K562 (cell line): ENCODE results near the gene EFEMP2. TPM values are rescaled to one million over a fixed set of nuclear protein-coding genes. Genes with fewer than 3 reads are reported as not detected.

ENCODE experiments used
- CCNT2 ChIP-seq: IDR thresholded peaks from 2 replicates; pipeline ENCODE4 v1.6.1; 2011; ENCODE audit warnings: borderline replicate concordance, low read depth, mild to moderate bottlenecking, moderate library complexity, mixed read lengths, low read length; ENCODE audit not compliant: insufficient read length; ENCODE audit errors: extremely low read depth
- E2F4 ChIP-seq: sonication (generic); formaldehyde crosslinking; IDR thresholded peaks from 2 replicates; pipeline ENCODE4 v1.8.0; 2022; ENCODE audit warnings: mild to moderate bottlenecking, low read depth, missing genetic modification reagents
- GABPB1 ChIP-seq: sonication (generic); formaldehyde crosslinking; IDR thresholded peaks from 2 replicates; pipeline ENCODE4 v1.8.0; 2022; ENCODE audit warnings: mild to moderate bottlenecking, missing genetic modification reagents
- HNRNPH1 ChIP-seq: fragments of 200-400 bp; formaldehyde crosslinking; optimal IDR thresholded peaks from 2 replicates; pipeline ENCODE3; 2017; ENCODE audit warnings: low read depth, mild to moderate bottlenecking, low read length, moderate library complexity
- LCOR ChIP-seq: sonication (generic); formaldehyde crosslinking; IDR thresholded peaks from 2 replicates; pipeline ENCODE4 v1.8.0; 2022; ENCODE audit warnings: mild to moderate bottlenecking, missing genetic modification reagents
- NFXL1 ChIP-seq: fragments of 450-650 bp; formaldehyde crosslinking; IDR thresholded peaks from 2 replicates; pipeline ENCODE4 v1.4.0; 2021; ENCODE audit warnings: mild to moderate bottlenecking
- NFYB ChIP-seq: IDR thresholded peaks from 2 replicates; pipeline ENCODE4 v1.6.1; 2011; ENCODE audit warnings: mild to moderate bottlenecking, moderate library complexity; ENCODE audit not compliant: insufficient read length; ENCODE audit errors: extremely low read depth
- RUNX1 ChIP-seq: sonication (generic); IDR thresholded peaks from 2 replicates; pipeline ENCODE4 v1.6.1; 2016; ENCODE audit warnings: antibody characterized with exemption, low read depth
- SOX6 ChIP-seq: fragments of 450-650 bp; IDR thresholded peaks from 2 replicates; pipeline ENCODE4 v1.6.1; 2014; ENCODE audit warnings: mild to moderate bottlenecking
- TAF1 ChIP-seq: IDR thresholded peaks from 2 replicates; pipeline ENCODE4 v1.6.1; 2011; ENCODE audit warnings: mild to moderate bottlenecking, low read length, moderate library complexity; ENCODE audit not compliant: insufficient read depth, control insufficient read depth, severe bottlenecking; ENCODE audit errors: extremely low read depth
- TAF15 ChIP-seq: fragments of 200-400 bp; formaldehyde crosslinking; IDR thresholded peaks from 2 replicates; pipeline ENCODE4 v1.6.1; 2017; ENCODE audit warnings: mild to moderate bottlenecking, low read depth, low read length, moderate library complexity
- TCF7 ChIP-seq: sonication (generic); IDR thresholded peaks from 2 replicates; pipeline ENCODE4 v1.6.1; 2016; ENCODE audit warnings: antibody characterized with exemption, borderline replicate concordance
- TEAD1 ChIP-seq, 2 experiments: fragments of 450-650 bp in 1 of 2; sonication (generic) in 1 of 2; formaldehyde crosslinking; IDR thresholded peaks; 2 replicates each; pipeline versions ENCODE4 v1.4.0 to v1.8.0; 2020 to 2022; ENCODE audit warnings: mild to moderate bottlenecking in 2 of 2, missing genetic modification reagents in 1 of 2
- THRB ChIP-seq: fragments of 450-650 bp; formaldehyde crosslinking; conservative IDR thresholded peaks from 2 replicates; pipeline ENCODE4 v1.4.0; 2022; ENCODE audit warnings: mild to moderate bottlenecking, missing genetic modification characterization
- TOE1 ChIP-seq, 2 experiments: fragments of 450-650 bp in 1 of 2; sonication (generic) in 1 of 2; formaldehyde crosslinking in 1 of 2; IDR thresholded peaks; 2 replicates each; pipeline versions ENCODE4 v1.7.1 to v1.8.0; 2016 to 2022; ENCODE audit warnings: borderline replicate concordance in 2 of 2, mild to moderate bottlenecking in 2 of 2, antibody characterized with exemption in 1 of 2, inconsistent platforms in 1 of 2, low read depth in 1 of 2, missing genetic modification reagents in 1 of 2, moderate library complexity in 1 of 2
- XRCC5 ChIP-seq: fragments of 200-400 bp; formaldehyde crosslinking; IDR thresholded peaks from 2 replicates; pipeline ENCODE4 v1.6.1; 2017; ENCODE audit warnings: low read depth, mild to moderate bottlenecking, low read length
- ZBTB49 ChIP-seq: sonication (generic); formaldehyde crosslinking; IDR thresholded peaks from 2 replicates; pipeline ENCODE4 v1.8.0; 2022; ENCODE audit warnings: missing genetic modification reagents, mild to moderate bottlenecking, borderline replicate concordance
- ZKSCAN1 ChIP-seq: fragments of 150-350 bp; IDR thresholded peaks from 2 replicates; pipeline ENCODE4 v1.6.1; 2016; ENCODE audit warnings: low read depth, low read length
- ZNF175 ChIP-seq: fragments of 200-800 bp; sonication (Bioruptor generic); IDR thresholded peaks from 2 replicates; pipeline ENCODE4 v1.6.1; 2016; ENCODE audit warnings: low read depth, mild to moderate bottlenecking, missing genetic modification characterization, missing compliant biosample characterization
- ZNF436 ChIP-seq: fragments of 250-450, 450-650 bp; sonication (Bioruptor Pico); formaldehyde crosslinking; IDR thresholded peaks from 2 replicates; pipeline ENCODE4 v1.7.0; 2020; ENCODE audit warnings: mild to moderate bottlenecking
- polyA plus RNA-seq, 8 experiments: library from polyadenylated mRNA; depleted of rRNA in 4 of 8; stranded (reverse) in 5 of 8; unstranded in 3 of 8; fragments of >200 nt; fragmentation: Nextera tagmentation in 2 of 8; fragmentation: Illumina TruSeq in 1 of 8; extraction: Ambion mirVana in 2 of 8; extraction: Trizol in 1 of 8; gene quantifications; 2 replicates each; pipeline versions ENCODE4 v1.2.1 to v1.2.3, GENCODE V29; 2011 to 2014; ENCODE audit warnings: inconsistent platforms in 1 of 8, missing spikeins in 1 of 8
- total RNA-seq, 7 experiments: library from RNA; depleted of rRNA in 6 of 7; stranded (reverse); fragments of >200 nt in 6 of 7; fragmentation: Illumina TruSeq in 2 of 7; extraction: Trizol in 2 of 7; gene quantifications; 2 replicates each; pipeline versions ENCODE4 v1.2.1 to v1.2.3, GENCODE V29; 2011 to 2021; ENCODE audit warnings: low replicate concordance in 1 of 7

EFEMP2 gene
- total and polyA plus RNA-seq, 9 of the 15 experiments (the other 6 are each of a cell fraction or from before 2014, with no cell fraction given) = 0.07 to 2.9 (median 0.69) TPM; not detected in 1

GRCh38 chr11:65891219-65892136 is 18.9 kb upstream of the EFEMP2 start (continued):
- TF ChIP-seq TAF1 = peak; percentile 36
- TF ChIP-seq RUNX1 = peak; percentile 58; the same call in 1 of the 2 replicates
- TF ChIP-seq ZNF436 (CRISPR knock-in tag) = peak; percentile 87
- peak; percentile 62 for TF ChIP-seq XRCC5
- no peak for TF ChIP-seq ZNF175 (CRISPR knock-in tag)
- TF ChIP-seq NFYB = no peak
- peak; percentile 50; the same call in 1 of the 2 replicates for TF ChIP-seq LCOR (CRISPR knock-in tag)
- peak; percentile 72 for TF ChIP-seq CCNT2
- no peak for TF ChIP-seq ZKSCAN1
- TF ChIP-seq THRB (CRISPR knock-in tag) = peak; percentile 69; the same call in 1 of the 2 replicates
- TF ChIP-seq ZBTB49 (CRISPR knock-in tag) = 0 out of 2 replicates have a peak, but pooled peaks have one; percentile 45
- no peak for TF ChIP-seq E2F4 (CRISPR knock-in tag)
- 0 out of 2 replicates have a peak, but pooled peaks have one; percentile 58 for TF ChIP-seq TAF15
- TF ChIP-seq TOE1 (IDR thresholded peaks at IDR 0.05; ENCODE audit: borderline replicate concordance) = peak; percentile 41; the same call in 1 of the 2 replicates
- no peak for TF ChIP-seq TOE1 (CRISPR knock-in tag; IDR thresholded peaks at IDR 0.05; ENCODE audit: borderline replicate concordance, low read depth)
- TF ChIP-seq SOX6 = no peak
- TF ChIP-seq GABPB1 (CRISPR knock-in tag) = peak; percentile 66; the same call in 1 of the 2 replicates
- TF ChIP-seq TEAD1 (CRISPR knock-in tag; IDR thresholded peaks at IDR 0.05) = peak in 1 of 2 experiments; percentile 62; a peak in 1 of 4 replicates
- TF ChIP-seq TCF7 = 0 out of 2 replicates have a peak, but pooled peaks have one; percentile 77
- TF ChIP-seq NFXL1 (CRISPR knock-in tag) = 0 out of 2 replicates have a peak, but pooled peaks have one; percentile 34
- TF ChIP-seq HNRNPH1 = no peak
